AG04449 (cell line): Measurements from ENCODE around the gene CPAMD8.

ENCODE experiments used
- CTCF ChIA-PET: fragments of 350-600 bp; formaldehyde crosslinking; extraction: SDS; loops from one replicate; lab custom pipeline; 2021; ENCODE audit warnings: antibody characterized with exemption; lab: Yijun Ruan, JAX
- POLR2A ChIA-PET: fragments of 400-600, 350-600 bp; formaldehyde crosslinking; extraction: SDS; loops from one replicate; lab custom pipeline; 2020; ENCODE audit warnings: antibody characterized with exemption, inconsistent platforms; lab: Yijun Ruan, JAX
- DNase-seq: peaks from one replicate; pipeline ENCODE4 v3.0.0-alpha.2; 2010; ENCODE audit warnings: low read depth, low spot score
- H3K4me3 ChIP-seq: 2 replicates; pipeline ENCODE4 v1.5.1; 2011; ENCODE audit warnings: low read depth, mild to moderate bottlenecking, control low read depth, low read length
- CTCF ChIP-seq: IDR thresholded peaks from one replicate; pipeline ENCODE4 v1.5.1; 2011; ENCODE audit warnings: mild to moderate bottlenecking, moderate library complexity, low read length, control low read depth, inconsistent platforms; ENCODE audit not compliant: insufficient read depth; ENCODE audit errors: missing control alignments

Gene CPAMD8

GRCh38 chr19:17070912-17071311 is 44.3 kb upstream of the CPAMD8 start:
- no peak for DNase-seq
- POLR2A ChIA-PET, result no interaction called here
- CTCF ChIA-PET, result no interaction called here
- TF ChIP-seq CTCF, result no peak
- no peak overlapping the region for H3K4me3 ChIP-seq

GRCh38 chr19:17070421-17070820 is 43.8 kb upstream of the CPAMD8 start:
- DNase-seq, result no peak
- ChIA-PET CTCF (interaction anchor here (6.9 kb wide), 1 partner anchor 212 kb away, joined by 80 read pairs; the partner anchor contains the start of gene ANKLE1), POLR2A (no interaction called here)
- no peak overlapping the region for H3K4me3 ChIP-seq
- TF ChIP-seq CTCF, result no peak

- ChIA-PET POLR2A (no interaction called here), CTCF (interaction anchor here (1.1 to 6.9 kb wide), 4 partner anchors 9 to 213 kb away, joined by 3 to 80 read pairs (median 3); partner anchors contain the start of gene ANKLE1)
- no peak overlapping the region for H3K4me3 ChIP-seq
- DNase-seq, result no peak
- no peak for TF ChIP-seq CTCF
Observed at GRCh38 chr19:17069193-17069592, 42.6 kb upstream of the CPAMD8 start.

- H3K4me3 ChIP-seq, result no peak overlapping the region
- TF ChIP-seq CTCF, result no peak
- DNase-seq, result no peak
- CTCF ChIA-PET, result interaction anchor here (6.9 kb wide), 1 partner anchor 219 kb away, joined by 80 read pairs; the partner anchor contains the start of gene ANKLE1
- POLR2A ChIA-PET, result no interaction called here
Observed at GRCh38 chr19:17063428-17063827, 36.8 kb upstream of the CPAMD8 start.

GRCh38 chr19:17061691-17062090 is 35.1 kb upstream of the CPAMD8 start:
- no peak for DNase-seq
- CTCF ChIA-PET, result interaction anchor here (1.0 to 1.4 kb wide), 3 partner anchors 9 to 286 kb away, joined by 3 to 6 read pairs (median 4); no protein-coding TSS in a partner anchor
- no peak overlapping the region for H3K4me3 ChIP-seq
- POLR2A ChIA-PET, result no interaction called here
- no peak for TF ChIP-seq CTCF

GRCh38 chr19:17061205-17061604 is 34.6 kb upstream of the CPAMD8 start:
- CTCF ChIA-PET, result interaction anchor here (1.0 to 1.4 kb wide), 3 partner anchors 9 to 285 kb away, joined by 3 to 6 read pairs (median 4); no protein-coding TSS in a partner anchor
- no peak for TF ChIP-seq CTCF
- no peak overlapping the region for H3K4me3 ChIP-seq
- POLR2A ChIA-PET, result no interaction called here
- no peak for DNase-seq
